Neural cell (in vitro differentiated cells): ENCODE measurements around the gene COPS8. TPM values are rescaled to one million over a fixed set of nuclear protein-coding genes. Genes with fewer than 3 reads are reported as not detected.
A peak's percentile ranks its signal among the peaks of the same experiment; 100 is the strongest.

Experiments used
- H2AFZ ChIP-seq: fragments of 200-600, 300-800 bp; sonication (generic), shearing (Covaris generic); 2 replicates; pipeline ENCODE4 v1.6.0; 2014; ENCODE audit warnings: low read depth, mild to moderate bottlenecking, antibody characterized with exemption, low read length, moderate library complexity
- H3F3A ChIP-seq: fragments of 200-600 bp; shearing (Covaris generic); 2 replicates; pipeline ENCODE4 v1.6.1; 2016; ENCODE audit warnings: mild to moderate bottlenecking, moderate library complexity, mixed read lengths, antibody characterized with exemption, low read length; ENCODE audit not compliant: insufficient read depth, poor library complexity, severe bottlenecking
- H3K27ac ChIP-seq: fragments of 200-600, 300-800 bp; sonication (generic), shearing (Covaris generic); 2 replicates; pipeline ENCODE4 v1.5.1; 2014; ENCODE audit warnings: mild to moderate bottlenecking, low read length, moderate library complexity
- H3K27me3 ChIP-seq: fragments of 300-800, 200-600 bp; sonication (generic), shearing (Covaris generic); 2 replicates; pipeline ENCODE4 v1.6.0; 2014; ENCODE audit warnings: mild to moderate bottlenecking, low read depth, low read length, moderate library complexity; ENCODE audit not compliant: insufficient read depth
- H3K36me3 ChIP-seq: fragments of 300-800, 200-600 bp; sonication (generic), shearing (Covaris generic); 2 replicates; pipeline ENCODE4 v1.5.1; 2014; ENCODE audit warnings: mild to moderate bottlenecking, antibody characterized with exemption, low read length, moderate library complexity; ENCODE audit not compliant: insufficient read depth
- H3K4me2 ChIP-seq: fragments of 300-800, 200-600 bp; sonication (generic), shearing (Covaris generic); 2 replicates; pipeline ENCODE4 v1.6.0; 2014; ENCODE audit warnings: mild to moderate bottlenecking, low read length
- H3K4me3 ChIP-seq: fragments of 300-800, 200-600 bp; sonication (generic), shearing (Covaris generic); 2 replicates; pipeline ENCODE4 v1.5.1; 2014; ENCODE audit warnings: mild to moderate bottlenecking, low read length, moderate library complexity
- H3K79me2 ChIP-seq: fragments of 200-600 bp; shearing (Covaris generic); replicated peaks from 2 replicates; pipeline ENCODE4 v1.6.0; 2014; ENCODE audit warnings: mild to moderate bottlenecking, low read length, moderate library complexity; ENCODE audit not compliant: insufficient read depth
- H3K9ac ChIP-seq: fragments of 300-800, 200-600 bp; sonication (generic), shearing (Covaris generic); 2 replicates; pipeline ENCODE4 v1.6.1; 2016; ENCODE audit warnings: mild to moderate bottlenecking, low read length, mixed read lengths
- H3K9me2 ChIP-seq: fragments of 200-600 bp; shearing (Covaris generic); 2 replicates; pipeline ENCODE4 v1.6.1; 2016; ENCODE audit warnings: mild to moderate bottlenecking, low read length, mixed read lengths; ENCODE audit not compliant: insufficient read depth
- H3K9me3 ChIP-seq: fragments of 200-600, 300-800 bp; sonication (generic), shearing (Covaris generic); 2 replicates; pipeline ENCODE4 v1.6.1; 2016; ENCODE audit warnings: mild to moderate bottlenecking, mixed run types, low read length, moderate library complexity, mixed read lengths
- H4K20me1 ChIP-seq: fragments of 200-600 bp; shearing (Covaris generic); 2 replicates; pipeline ENCODE4 v1.6.1; 2016; ENCODE audit warnings: mild to moderate bottlenecking, mixed run types; ENCODE audit not compliant: insufficient read depth
- EP300 ChIP-seq: fragments of 450-650 bp; conservative IDR thresholded peaks from 2 replicates; pipeline ENCODE4 v1.6.1; 2014; ENCODE audit warnings: antibody characterized with exemption, mild to moderate bottlenecking, moderate library complexity; ENCODE audit not compliant: poor library complexity, severe bottlenecking
- EZH2 ChIP-seq: fragments of 200-600, 300-800 bp; shearing (Covaris generic), sonication (generic); IDR thresholded peaks from 2 replicates; pipeline ENCODE4 v1.6.1; 2014; ENCODE audit warnings: antibody characterized with exemption, low read length, borderline replicate concordance, mild to moderate bottlenecking; ENCODE audit not compliant: insufficient read depth, poor library complexity, severe bottlenecking
- MXI1 ChIP-seq: fragments of 450-650 bp; conservative IDR thresholded peaks from 2 replicates; pipeline ENCODE4 v1.6.1; 2014; ENCODE audit warnings: antibody characterized with exemption, mild to moderate bottlenecking; ENCODE audit not compliant: poor library complexity, severe bottlenecking
- POLR2AphosphoS5 ChIP-seq: IDR thresholded peaks from 2 replicates; pipeline ENCODE4 v1.6.1; 2012
- RAD21 ChIP-seq: fragments of 450-650 bp; conservative IDR thresholded peaks from 2 replicates; pipeline ENCODE4 v1.6.1; 2014; ENCODE audit warnings: antibody characterized with exemption, mild to moderate bottlenecking, moderate library complexity
- SMC3 ChIP-seq: fragments of 450-650 bp; conservative IDR thresholded peaks from 2 replicates; pipeline ENCODE4 v1.6.1; 2014; ENCODE audit warnings: antibody characterized with exemption, mild to moderate bottlenecking, moderate library complexity; ENCODE audit not compliant: poor library complexity
- TAF1 ChIP-seq: IDR thresholded peaks from 2 replicates; pipeline ENCODE4 v1.6.1; 2012; ENCODE audit warnings: low read depth
- polyA plus RNA-seq: library from polyadenylated mRNA; depleted of rRNA; stranded (reverse); fragments of >200 nt; gene quantifications from 2 replicates; pipeline ENCODE4 v1.2.3, GENCODE V29; 2014
- TF ChIP-seq, protein P1 (sequence below): IDR thresholded peaks from 2 replicates; pipeline ENCODE4 v1.6.1; 2012; ENCODE audit warnings: borderline replicate concordance
- TF ChIP-seq, protein P2 (sequence below): fragments of 450-650 bp; IDR thresholded peaks from 2 replicates; pipeline ENCODE4 v1.5.1; 2014; ENCODE audit warnings: antibody characterized with exemption, mild to moderate bottlenecking, moderate library complexity; ENCODE audit not compliant: poor library complexity, severe bottlenecking

The COPS8 gene
- polyA plus RNA-seq, 1 donor from 2014 or later: 269 TPM

DNA sequence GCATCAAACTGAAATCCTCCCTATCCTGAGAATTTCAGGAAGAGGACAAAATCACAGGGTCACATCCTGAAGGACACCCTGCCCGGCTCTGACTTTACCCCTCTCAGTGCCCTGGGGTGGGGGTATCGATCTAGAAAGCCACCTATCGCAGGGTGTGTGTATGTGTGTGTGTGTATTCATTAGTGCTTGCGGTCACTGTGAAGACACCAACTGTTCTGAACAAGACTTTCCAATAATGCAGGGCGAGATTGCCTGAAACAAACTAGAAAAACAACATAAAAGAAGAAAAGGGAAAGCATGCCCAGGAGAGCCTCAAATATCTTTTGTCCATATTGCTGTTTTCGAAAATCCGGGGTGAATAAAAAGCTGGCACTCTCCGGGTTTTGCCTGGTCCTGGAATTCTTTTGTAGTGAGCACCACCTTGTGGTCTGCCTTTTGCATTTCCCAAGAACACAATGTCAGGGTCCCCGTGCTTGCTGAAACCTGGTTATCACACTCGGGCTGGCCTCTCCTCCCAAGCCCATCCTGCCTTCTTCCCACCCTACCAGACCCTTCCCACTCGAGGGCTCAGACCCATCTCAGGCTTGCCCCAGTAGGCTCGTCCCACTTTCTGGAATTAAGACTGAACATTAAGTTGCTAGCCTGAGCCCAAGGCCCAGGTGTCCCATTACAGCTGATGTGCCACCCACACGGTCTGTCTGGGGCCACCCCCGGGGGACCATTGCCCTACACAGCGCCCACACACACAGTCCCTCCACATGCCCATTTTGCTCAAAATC, 25.0 kb upstream of the COPS8 start:
- no peaks in the 10 kb centered on the region for H3K79me2 ChIP-seq

DNA sequence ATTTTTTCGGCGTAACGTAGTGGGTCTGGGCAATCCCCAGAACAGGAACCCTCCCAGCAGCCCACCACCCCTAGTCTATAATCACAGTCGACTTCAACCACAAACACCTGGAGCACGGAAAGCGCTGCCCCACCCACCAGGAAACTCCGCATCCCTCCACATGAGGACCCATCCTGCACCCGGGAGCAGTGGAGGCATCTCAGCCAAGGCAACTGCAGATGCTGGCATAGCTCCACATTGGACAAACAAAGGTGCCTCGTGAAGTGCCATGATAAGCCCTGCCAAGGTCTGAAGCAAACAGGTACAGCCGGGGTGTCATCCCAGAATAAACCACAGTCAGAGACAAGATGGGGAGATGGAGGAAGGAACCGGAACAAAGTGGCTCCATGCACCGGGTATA, 24.3 kb upstream of the COPS8 start:
- no peaks in the 10 kb centered on the region for H4K20me1 ChIP-seq
- no peak overlapping the region for H3K27ac ChIP-seq
- H3K27me3 ChIP-seq: no peaks in the 10 kb centered on the region
- H3F3A ChIP-seq: no peaks in the 10 kb centered on the region
- no peaks in the 10 kb centered on the region for H3K36me3 ChIP-seq
- no peaks in the 10 kb centered on the region for H3K9me3 ChIP-seq
- no peak overlapping the region for H2AFZ ChIP-seq
- H3K9me2 ChIP-seq: no peaks in the 10 kb centered on the region
- no peaks in the 10 kb centered on the region for H3K79me2 ChIP-seq
- H3K9ac ChIP-seq: no peak overlapping the region
- H3K4me2 ChIP-seq: no peak overlapping the region
- no peak overlapping the region for H3K4me3 ChIP-seq
- TF ChIP-seq POLR2AphosphoS5 (no peak), EZH2 (no peak), RAD21 (no peak), SMC3 (no peak), EP300 (no peak), MXI1 (no peak), TAF1 (no peak)
- TF ChIP-seq, protein P1, sequence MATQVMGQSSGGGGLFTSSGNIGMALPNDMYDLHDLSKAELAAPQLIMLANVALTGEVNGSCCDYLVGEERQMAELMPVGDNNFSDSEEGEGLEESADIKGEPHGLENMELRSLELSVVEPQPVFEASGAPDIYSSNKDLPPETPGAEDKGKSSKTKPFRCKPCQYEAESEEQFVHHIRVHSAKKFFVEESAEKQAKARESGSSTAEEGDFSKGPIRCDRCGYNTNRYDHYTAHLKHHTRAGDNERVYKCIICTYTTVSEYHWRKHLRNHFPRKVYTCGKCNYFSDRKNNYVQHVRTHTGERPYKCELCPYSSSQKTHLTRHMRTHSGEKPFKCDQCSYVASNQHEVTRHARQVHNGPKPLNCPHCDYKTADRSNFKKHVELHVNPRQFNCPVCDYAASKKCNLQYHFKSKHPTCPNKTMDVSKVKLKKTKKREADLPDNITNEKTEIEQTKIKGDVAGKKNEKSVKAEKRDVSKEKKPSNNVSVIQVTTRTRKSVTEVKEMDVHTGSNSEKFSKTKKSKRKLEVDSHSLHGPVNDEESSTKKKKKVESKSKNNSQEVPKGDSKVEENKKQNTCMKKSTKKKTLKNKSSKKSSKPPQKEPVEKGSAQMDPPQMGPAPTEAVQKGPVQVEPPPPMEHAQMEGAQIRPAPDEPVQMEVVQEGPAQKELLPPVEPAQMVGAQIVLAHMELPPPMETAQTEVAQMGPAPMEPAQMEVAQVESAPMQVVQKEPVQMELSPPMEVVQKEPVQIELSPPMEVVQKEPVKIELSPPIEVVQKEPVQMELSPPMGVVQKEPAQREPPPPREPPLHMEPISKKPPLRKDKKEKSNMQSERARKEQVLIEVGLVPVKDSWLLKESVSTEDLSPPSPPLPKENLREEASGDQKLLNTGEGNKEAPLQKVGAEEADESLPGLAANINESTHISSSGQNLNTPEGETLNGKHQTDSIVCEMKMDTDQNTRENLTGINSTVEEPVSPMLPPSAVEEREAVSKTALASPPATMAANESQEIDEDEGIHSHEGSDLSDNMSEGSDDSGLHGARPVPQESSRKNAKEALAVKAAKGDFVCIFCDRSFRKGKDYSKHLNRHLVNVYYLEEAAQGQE: no peak
- TF ChIP-seq, protein P2, sequence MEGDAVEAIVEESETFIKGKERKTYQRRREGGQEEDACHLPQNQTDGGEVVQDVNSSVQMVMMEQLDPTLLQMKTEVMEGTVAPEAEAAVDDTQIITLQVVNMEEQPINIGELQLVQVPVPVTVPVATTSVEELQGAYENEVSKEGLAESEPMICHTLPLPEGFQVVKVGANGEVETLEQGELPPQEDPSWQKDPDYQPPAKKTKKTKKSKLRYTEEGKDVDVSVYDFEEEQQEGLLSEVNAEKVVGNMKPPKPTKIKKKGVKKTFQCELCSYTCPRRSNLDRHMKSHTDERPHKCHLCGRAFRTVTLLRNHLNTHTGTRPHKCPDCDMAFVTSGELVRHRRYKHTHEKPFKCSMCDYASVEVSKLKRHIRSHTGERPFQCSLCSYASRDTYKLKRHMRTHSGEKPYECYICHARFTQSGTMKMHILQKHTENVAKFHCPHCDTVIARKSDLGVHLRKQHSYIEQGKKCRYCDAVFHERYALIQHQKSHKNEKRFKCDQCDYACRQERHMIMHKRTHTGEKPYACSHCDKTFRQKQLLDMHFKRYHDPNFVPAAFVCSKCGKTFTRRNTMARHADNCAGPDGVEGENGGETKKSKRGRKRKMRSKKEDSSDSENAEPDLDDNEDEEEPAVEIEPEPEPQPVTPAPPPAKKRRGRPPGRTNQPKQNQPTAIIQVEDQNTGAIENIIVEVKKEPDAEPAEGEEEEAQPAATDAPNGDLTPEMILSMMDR: no peak

More for the DNA sequence above, 25.0 kb upstream of the COPS8 start:
- no peak overlapping the region for H3K4me2 ChIP-seq
- H3K27ac ChIP-seq: no peak overlapping the region
- no peaks in the 10 kb centered on the region for H3K9me3 ChIP-seq
- no peaks in the 10 kb centered on the region for H3K27me3 ChIP-seq
- no peaks in the 10 kb centered on the region for H4K20me1 ChIP-seq
- TF ChIP-seq POLR2AphosphoS5 (no peak), SMC3 (peak; percentile 98), RAD21 (peak; percentile 97)
- TF ChIP-seq, protein P2: peak; percentile 93
- H3K9ac ChIP-seq: no peak overlapping the region
- no peak overlapping the region for H2AFZ ChIP-seq
- H3K36me3 ChIP-seq: no peaks in the 10 kb centered on the region
- H3K9me2 ChIP-seq: no peaks in the 10 kb centered on the region
- H3F3A ChIP-seq: no peaks in the 10 kb centered on the region
- H3K4me3 ChIP-seq: no peak overlapping the region
